Fibroblast of peridontal ligament (primary cell): ENCODE data around the gene MYH14.
"Not testable (repeated sequence)": the region's sequence is repeated elsewhere in the genome, so short reads cannot be mapped to it uniquely, and the experiment has no call there.

Experiments used
- DNase-seq: peaks from one replicate; pipeline ENCODE4 v3.0.0-alpha.2; 2010; ENCODE audit errors: extremely low read depth

Gene MYH14

GRCh38 chr19:50332244-50333038 is 129.0 kb downstream of the MYH14 start:
- DNase-seq = no peak

DNA sequence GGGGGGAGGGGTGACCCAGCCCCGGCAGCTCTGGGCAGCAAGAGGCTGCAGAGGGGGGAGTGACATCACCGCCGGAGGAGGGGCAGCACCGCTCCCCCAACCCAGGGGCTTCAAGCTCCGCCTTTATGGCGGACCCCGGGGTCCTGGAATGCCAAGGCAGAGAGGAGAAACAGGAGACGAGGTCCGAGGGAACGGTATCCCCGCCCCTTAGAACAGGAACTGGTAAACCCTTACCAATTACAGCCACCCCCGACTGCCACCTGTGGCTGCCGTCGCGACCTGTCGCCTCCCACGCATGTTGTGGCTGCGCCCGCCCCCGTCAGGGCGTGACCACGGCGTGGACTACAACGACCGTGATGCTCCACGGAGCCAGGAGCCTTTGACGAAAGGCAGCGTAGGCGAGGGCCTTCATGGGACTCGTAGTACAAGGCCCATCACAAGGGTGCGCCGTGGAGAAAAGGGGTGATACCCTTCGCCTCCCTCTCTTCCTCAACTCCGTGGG is 129.9 kb downstream of the MYH14 start:
- peak; percentile 63 for DNase-seq

DNA sequence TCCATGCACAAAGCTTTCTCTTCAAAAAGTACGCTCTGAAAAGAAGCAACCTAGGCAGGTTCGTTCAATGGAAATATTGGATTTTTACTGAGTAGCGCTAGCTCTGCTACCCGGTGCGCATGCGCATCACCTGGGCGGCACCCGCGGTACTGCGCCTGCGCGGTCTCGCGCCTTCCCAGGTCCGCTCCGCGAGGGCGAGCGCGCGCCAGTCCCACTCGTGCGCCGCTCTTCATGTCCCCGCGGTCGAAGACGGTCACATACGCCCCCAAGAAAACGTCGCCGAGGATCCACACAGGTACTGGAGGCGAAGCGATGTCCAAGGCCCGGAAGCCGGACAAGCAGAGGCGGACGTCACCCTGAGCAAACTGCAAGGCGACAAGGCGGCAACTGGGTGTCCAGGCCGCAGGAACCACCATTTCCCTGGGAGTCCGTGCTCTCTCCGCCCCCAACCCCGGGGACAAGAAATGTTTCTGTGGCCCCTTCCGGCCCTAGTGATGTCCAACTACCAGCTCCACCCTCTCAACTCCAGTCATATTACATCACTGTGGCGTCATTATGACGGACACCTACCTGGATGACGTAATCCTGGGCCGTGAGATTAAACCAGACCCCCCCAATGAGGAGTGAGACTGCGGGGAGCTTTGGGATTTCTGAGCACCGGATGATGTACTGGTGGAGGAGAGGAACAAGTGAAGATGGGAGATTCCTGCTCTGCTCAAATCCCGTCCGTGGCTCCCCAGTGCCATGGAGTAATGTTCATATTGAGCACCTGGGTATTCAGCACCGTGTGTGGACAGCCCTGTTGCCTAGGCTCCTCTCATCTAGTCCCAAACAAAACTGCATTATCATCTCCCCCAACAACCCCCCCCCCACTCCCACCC is 130.6 kb downstream of the MYH14 start:
- DNase-seq = no peak

DNA sequence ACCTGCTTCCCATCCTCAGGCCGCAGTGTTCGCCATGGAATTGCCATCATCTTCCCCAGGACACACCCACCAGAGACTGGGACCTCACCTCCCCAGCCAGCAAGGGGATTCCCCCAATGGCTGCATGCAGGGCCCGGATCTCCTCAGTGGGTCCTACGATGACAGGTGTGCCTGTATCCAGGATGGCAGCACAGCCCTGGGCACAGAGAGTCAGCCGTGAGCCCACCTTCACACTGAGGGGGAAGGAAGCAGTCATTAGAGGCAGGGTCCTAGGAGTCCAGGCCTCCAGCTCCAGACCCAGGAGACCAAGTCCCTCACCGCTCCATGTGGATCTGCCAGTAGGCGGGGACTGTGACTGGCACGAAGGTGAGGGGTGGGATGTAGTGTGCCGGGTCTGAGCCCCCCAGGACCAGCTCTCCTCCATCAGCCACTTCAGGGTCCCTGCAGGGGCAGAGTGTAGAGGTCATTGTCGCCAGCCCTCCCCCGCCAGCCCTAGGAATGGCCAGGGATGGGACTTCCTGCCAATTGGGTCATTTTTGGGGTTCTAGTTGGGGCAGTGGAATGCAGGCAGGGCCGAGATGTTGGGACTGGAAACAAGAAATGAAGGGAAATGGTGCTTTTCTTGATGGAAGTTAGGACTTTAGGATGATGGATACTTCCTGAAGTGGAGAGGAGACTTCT is 131.5 kb downstream of the MYH14 start:
- DNase-seq = no peak

DNA sequence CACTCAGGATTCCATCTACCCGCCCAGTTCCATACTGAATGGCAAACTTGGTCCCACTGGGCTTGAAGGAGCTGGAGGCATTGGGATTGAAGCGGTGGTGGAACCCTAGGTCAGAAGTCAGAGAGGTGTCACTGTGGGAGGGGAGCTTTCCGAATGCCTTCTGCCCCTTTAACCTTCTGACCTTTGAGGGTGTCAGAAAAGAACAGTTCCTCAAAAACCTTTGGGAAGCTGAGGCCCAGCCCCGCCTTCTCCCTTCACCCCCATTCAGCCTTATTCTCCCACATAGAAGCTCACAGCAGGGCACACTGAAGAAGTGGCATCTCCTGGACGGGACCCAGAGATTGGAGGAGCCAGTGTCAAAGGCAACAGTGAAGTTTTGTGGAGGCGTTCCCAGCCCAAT is 133.6 kb downstream of the MYH14 start:
- DNase-seq = not testable (repeated sequence)

GRCh38 chr19:50340331-50340730 is 136.9 kb downstream of the MYH14 start:
- no peak for DNase-seq

- no peak for DNase-seq
Measured at GRCh38 chr19:50341091-50341564, 137.7 kb downstream of the MYH14 start.

DNA sequence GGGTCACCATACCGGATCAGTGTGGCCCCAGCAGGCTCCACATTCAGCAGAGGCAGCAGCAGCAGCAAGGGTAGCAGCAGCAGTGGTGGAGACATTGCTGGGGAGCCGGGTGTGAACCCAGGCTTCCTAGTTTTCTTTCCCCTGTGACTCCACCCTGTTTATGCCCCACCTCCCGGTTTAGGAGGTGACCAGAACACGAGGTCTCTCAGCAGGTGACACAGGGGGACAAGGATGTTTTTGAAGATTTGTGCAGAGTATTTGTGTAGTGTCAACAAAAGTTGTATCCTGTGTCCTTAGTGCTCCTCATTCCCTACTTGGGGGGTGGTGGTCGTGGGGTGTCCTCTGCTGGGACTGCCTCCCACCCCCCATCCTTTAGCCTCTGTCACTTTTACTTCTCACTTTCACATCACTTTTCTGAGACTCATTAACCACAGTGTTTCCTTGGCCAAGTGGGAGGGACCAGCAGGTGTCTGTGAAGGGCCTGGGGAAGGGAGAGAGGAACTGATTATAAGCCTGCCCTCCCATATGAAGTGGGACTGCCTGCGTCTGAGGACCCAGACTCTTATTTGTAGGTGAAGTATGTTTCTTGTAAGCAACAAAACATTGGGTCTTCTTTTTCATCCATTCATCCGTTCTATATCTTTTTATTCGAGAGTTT is 141.4 kb downstream of the MYH14 start:
- no peak for DNase-seq

GRCh38 chr19:50347089-50347581 is 143.7 kb downstream of the MYH14 start:
- DNase-seq = not testable (repeated sequence)

GRCh38 chr19:50349277-50350057 is 146.0 kb downstream of the MYH14 start:
- no peak for DNase-seq

DNA sequence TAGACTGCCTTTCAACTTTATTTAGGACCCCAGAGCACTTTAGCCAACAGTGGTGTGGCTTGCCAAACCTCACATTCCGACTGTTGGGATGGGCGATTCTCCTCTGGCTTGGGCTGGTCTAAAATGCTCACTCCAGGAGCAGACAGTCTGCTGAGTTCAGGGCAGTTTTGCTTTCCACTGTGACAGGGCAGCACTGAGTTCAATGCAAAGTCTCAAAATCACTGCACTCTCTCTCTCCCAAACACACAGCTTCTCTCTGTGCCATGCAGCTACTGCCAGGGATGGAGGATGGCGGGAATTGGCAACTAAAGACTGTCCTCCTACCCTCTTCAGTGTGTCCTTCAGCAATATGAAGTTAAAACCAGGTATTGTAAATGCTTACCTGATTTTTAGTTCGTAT is 148.8 kb downstream of the MYH14 start:
- DNase-seq = no peak

- not testable (repeated sequence) for DNase-seq
Measured at GRCh38 chr19:50353487-50353880, 150.1 kb downstream of the MYH14 start.

GRCh38 chr19:50356691-50357177 is 153.3 kb downstream of the MYH14 start:
- no peak for DNase-seq

DNA sequence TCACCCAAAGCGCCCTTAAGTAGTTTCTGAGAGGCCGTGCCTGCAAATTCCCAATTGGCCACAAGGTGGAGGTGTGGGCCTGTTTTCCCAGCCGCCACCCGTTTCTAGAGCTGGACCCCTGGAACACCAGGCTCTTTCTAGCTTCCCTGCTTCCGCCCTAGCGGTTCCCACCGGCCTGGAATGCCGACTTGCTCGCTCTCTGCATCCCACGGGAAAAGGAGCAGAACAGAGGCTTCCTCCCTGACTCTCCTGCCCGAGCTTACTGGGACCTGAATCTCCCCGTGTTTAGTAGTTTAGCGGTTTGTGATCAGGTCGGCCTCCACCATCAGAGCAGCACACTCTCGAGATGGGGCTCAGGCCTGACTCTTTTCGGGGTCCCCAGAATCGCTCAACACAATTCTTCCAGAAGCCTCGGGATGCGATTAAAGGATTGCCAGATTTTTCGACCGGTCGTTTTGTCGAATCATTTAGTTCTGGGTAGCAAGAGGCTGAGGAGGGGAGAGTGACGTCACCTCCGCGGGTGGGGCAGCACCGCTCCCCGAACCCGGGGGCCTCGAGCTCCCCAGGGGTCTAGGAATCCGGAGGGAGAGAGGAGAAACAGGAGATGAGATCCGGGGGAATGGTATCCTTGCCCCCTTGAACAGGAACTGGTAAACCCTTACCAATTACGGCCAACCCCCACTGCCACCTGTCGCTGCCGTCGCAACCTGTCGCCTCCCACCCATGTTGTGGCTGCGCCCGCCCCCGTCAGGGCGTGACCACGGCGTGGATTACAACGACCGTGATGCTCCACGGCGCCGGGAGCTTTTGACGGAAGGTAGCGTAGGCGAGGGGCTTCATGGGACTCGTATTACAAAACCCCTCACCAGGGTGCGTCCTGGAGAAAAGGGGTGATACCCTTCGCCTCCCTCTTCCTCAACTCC is 154.0 kb downstream of the MYH14 start:
- peak; percentile 61 for DNase-seq

DNA sequence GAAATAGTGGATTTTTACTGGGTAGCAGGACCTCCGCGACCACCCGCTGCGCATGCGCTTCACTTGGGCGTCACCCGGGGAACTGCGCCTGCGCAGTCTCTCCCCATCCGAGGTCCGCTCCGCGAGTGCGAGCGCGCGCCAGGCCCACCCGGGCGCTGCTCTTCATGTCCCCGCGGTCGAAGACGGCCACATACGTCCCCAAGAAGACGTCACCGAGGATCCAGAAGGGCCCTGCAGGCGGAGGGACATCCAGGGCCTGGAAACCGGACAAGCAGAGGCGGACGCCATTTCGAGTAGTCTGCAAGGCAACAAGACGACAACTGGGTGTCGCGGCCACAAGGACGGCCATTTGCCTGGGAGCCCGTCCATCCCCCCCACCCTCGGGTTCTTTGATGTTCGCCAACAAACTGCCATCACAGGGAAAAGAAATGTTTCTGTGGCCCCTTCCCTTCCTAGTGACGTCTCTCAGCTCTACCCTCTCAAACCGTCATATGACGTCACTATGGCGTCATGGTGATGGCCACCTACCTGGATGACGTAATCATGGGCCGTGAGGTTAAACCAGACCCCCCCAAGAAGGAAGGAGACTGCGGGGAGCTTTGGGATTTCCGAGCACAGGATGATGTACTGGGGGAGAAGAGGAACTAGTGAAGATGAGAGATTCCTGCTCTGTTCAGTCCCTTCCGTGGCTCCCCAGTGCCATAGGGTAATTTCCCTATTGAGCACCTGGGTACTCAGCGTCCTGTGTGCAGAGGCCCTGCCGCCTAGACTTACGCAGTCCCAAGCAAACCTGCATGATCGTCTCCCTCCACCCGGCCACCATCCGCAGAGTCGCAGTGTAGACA is 155.3 kb downstream of the MYH14 start:
- peak; percentile 34 for DNase-seq

DNA sequence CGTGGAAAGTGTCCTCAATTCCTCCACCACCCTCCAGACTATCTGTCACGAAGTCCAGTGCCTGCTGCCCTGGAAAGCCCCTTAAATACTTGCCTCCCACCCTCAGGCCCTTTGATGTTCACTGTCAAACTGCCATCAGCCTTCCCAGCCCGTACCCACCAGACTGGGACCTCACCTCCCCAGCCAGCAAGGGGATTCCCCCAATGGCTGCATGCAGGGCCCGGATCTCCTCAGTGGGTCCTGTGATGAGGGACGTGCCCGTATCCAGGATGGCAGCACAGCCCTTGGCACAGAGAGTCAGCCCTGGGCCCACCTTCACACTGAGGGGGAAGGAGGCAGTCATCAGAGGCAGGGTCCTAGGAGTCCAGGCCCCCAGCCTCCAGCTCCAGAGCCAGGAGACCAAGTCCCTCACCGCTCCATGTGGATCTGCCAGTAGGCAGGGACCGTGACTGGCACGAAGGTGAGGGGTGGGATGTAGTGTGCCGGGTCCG is 156.0 kb downstream of the MYH14 start:
- no peak for DNase-seq
